H1 (cell line): ENCODE results near the gene RRP1. TPM values are rescaled to one million over a fixed set of nuclear protein-coding genes. Genes with fewer than 3 reads are reported as not detected.

Experiments
- CTCF ChIA-PET: fragments of 300-600 bp; sonication (Branson Sonifier 250); formaldehyde crosslinking; loops from one replicate; lab custom pipeline; 2021; ENCODE audit not compliant: partially characterized antibody; lab: Charles Lee
- POLR2A ChIA-PET: fragments of 300-600 bp; sonication (Branson Sonifier 250); formaldehyde crosslinking; loops from one replicate; lab custom pipeline; 2021; ENCODE audit warnings: inconsistent platforms; ENCODE audit not compliant: partially characterized antibody; lab: Charles Lee
- DNase-seq, 2 experiments: peaks; one replicate each; pipeline versions ENCODE4 v3.0.0 to v3.0.0-alpha.2; 2010 to 2022; ENCODE audit warnings: low spot score in 2 of 2, low read depth in 1 of 2, mixed read lengths in 1 of 2
- FAIRE-seq: peaks from 2 replicates; lab custom pipeline; 2011; peaks lifted over from hg19 to GRCh38; lab: Jason Lieb, UNC
- H2AFZ ChIP-seq: 2 replicates; pipeline ENCODE4 v1.8.1; 2012; ENCODE audit warnings: low read length, inconsistent platforms
- H2AK5ac ChIP-seq: 2 replicates; pipeline ENCODE4 v1.6.1; 2013; ENCODE audit warnings: low read depth, low read length
- H2BK120ac ChIP-seq: replicated peaks from 2 replicates; pipeline ENCODE3; 2013; ENCODE audit warnings: low read depth, low read length, inconsistent platforms
- H2BK12ac ChIP-seq: 2 replicates; pipeline ENCODE4 v1.6.1; 2013; ENCODE audit warnings: low read depth, low read length
- H2BK15ac ChIP-seq: 2 replicates; pipeline ENCODE4 v1.6.1; 2013; ENCODE audit warnings: low read length
- H2BK20ac ChIP-seq: 2 replicates; pipeline ENCODE4 v1.6.1; 2013; ENCODE audit warnings: low read length
- H2BK5ac ChIP-seq: 2 replicates; pipeline ENCODE4 v1.6.1; 2013; ENCODE audit warnings: low read depth, low read length
- H3K14ac ChIP-seq: 2 replicates; pipeline ENCODE4 v1.6.1; 2013; ENCODE audit warnings: inconsistent platforms; ENCODE audit not compliant: insufficient read length
- H3K18ac ChIP-seq: 2 replicates; pipeline ENCODE4 v1.6.1; 2013; ENCODE audit warnings: low read length; ENCODE audit errors: extremely low read depth
- H3K23ac ChIP-seq: 2 replicates; pipeline ENCODE4 v1.6.1; 2013; ENCODE audit warnings: inconsistent platforms; ENCODE audit not compliant: insufficient read length
- H3K23me2 ChIP-seq: 2 replicates; pipeline ENCODE4 v1.6.1; 2013; ENCODE audit warnings: low read depth, low read length
- H3K27ac ChIP-seq: 2 replicates; pipeline ENCODE4 v1.6.1; 2011; ENCODE audit warnings: low read depth, low read length, inconsistent platforms
- H3K27me3 ChIP-seq, 4 experiments: replicated peaks in 1 of 4; 1 replicate in 1 of 4; 2 replicates in 3 of 4; pipeline versions ENCODE4 v1.6.1 to v1.8.1; 2011 to 2013; ENCODE audit warnings: low read length in 3 of 4, mild to moderate bottlenecking in 3 of 4, inconsistent platforms in 2 of 4, mixed read lengths in 2 of 4, moderate library complexity in 1 of 4; ENCODE audit not compliant: control insufficient read depth in 3 of 4, insufficient read depth in 3 of 4; ENCODE audit errors: extremely low read depth in 1 of 4
- H3K36me3 ChIP-seq, 4 experiments: 2 replicates each; pipeline versions ENCODE4 v1.6.1 to v1.8.1; 2011 to 2013; ENCODE audit warnings: mild to moderate bottlenecking in 4 of 4, low read length in 3 of 4, moderate library complexity in 2 of 4, control low read depth in 1 of 4, inconsistent platforms in 1 of 4; ENCODE audit not compliant: insufficient read depth in 4 of 4, control insufficient read depth in 2 of 4
- H3K4ac ChIP-seq: replicated peaks from 2 replicates; pipeline ENCODE3; 2013; ENCODE audit warnings: low read length, low read depth, mixed read lengths, inconsistent platforms; ENCODE audit not compliant: insufficient read length
- H3K4me1 ChIP-seq, 4 experiments: replicated peaks in 1 of 4; 1 replicate in 1 of 4; 2 replicates in 3 of 4; pipeline versions ENCODE4 v1.6.1 to v1.8.1; 2011 to 2013; ENCODE audit warnings: low read length in 3 of 4, inconsistent platforms in 2 of 4, mixed read lengths in 1 of 4; ENCODE audit not compliant: insufficient read depth in 4 of 4, control insufficient read depth in 3 of 4
- H3K4me2 ChIP-seq, 2 experiments: 2 replicates each; pipeline versions ENCODE4 v1.6.1 to v1.8.1; 2011 to 2013; ENCODE audit warnings: low read depth in 2 of 2, low read length in 2 of 2, control low read depth in 1 of 2, inconsistent platforms in 1 of 2, mild to moderate bottlenecking in 1 of 2; ENCODE audit not compliant: insufficient read depth in 1 of 2
- H3K4me3 ChIP-seq, 4 experiments: fragments of 200-600, 300-600 bp in 1 of 4; sonication (generic), shearing (Covaris generic), sonication (Bioruptor Twin) in 1 of 4; 2 replicates each; pipeline versions ENCODE4 v1.5.1 to v1.8.1; 2011 to 2016; ENCODE audit warnings: low read length in 4 of 4, low read depth in 3 of 4, control low read depth in 2 of 4, inconsistent platforms in 2 of 4, mild to moderate bottlenecking in 2 of 4, mixed read lengths in 1 of 4, moderate library complexity in 1 of 4; ENCODE audit not compliant: insufficient read depth in 2 of 4; ENCODE audit errors: extremely low read depth in 1 of 4
- H3K56ac ChIP-seq: replicated peaks from 2 replicates; pipeline ENCODE3; 2013; ENCODE audit warnings: low read depth, mild to moderate bottlenecking, mixed read lengths, low read length, inconsistent platforms; ENCODE audit not compliant: insufficient read length
- H3K79me1 ChIP-seq: 2 replicates; pipeline ENCODE4 v1.6.1; 2013; ENCODE audit warnings: low read depth, low read length, control low read depth
- H3K79me2 ChIP-seq, 2 experiments: 2 replicates each; pipeline versions ENCODE4 v1.6.1 to v1.8.1; 2012 to 2013; ENCODE audit warnings: low read length in 2 of 2, mild to moderate bottlenecking in 2 of 2, inconsistent platforms in 1 of 2; ENCODE audit not compliant: insufficient read depth in 2 of 2, control insufficient read depth in 1 of 2
- H3K9ac ChIP-seq, 4 experiments: replicated peaks in 1 of 4; 1 replicate in 1 of 4; 2 replicates in 3 of 4; pipeline versions ENCODE4 v1.6.1 to v1.8.1; 2011 to 2013; ENCODE audit warnings: low read depth in 3 of 4, low read length in 3 of 4, control low read depth in 2 of 4, mild to moderate bottlenecking in 2 of 4, moderate library complexity in 2 of 4, inconsistent platforms in 1 of 4; ENCODE audit errors: extremely low read depth in 1 of 4
- H3K9me3 ChIP-seq, 2 experiments: 2 replicates each; pipeline versions ENCODE4 v1.6.1 to v1.8.1; 2012 to 2013; ENCODE audit warnings: mild to moderate bottlenecking in 2 of 2, moderate library complexity in 2 of 2, control low read depth in 1 of 2, inconsistent platforms in 1 of 2, low read depth in 1 of 2, low read length in 1 of 2, mixed read lengths in 1 of 2; ENCODE audit not compliant: insufficient read depth in 2 of 2
- H4K20me1 ChIP-seq, 2 experiments: replicated peaks in 1 of 2; 2 replicates each; pipeline versions ENCODE3 to v1.8.1; 2011 to 2013; ENCODE audit warnings: inconsistent platforms in 2 of 2, low read length in 2 of 2, mild to moderate bottlenecking in 1 of 2; ENCODE audit not compliant: insufficient read depth in 2 of 2, control insufficient read depth in 1 of 2
- H4K5ac ChIP-seq: 2 replicates; pipeline ENCODE4 v1.6.1; 2013; ENCODE audit warnings: low read length, low read depth, mixed read lengths, inconsistent platforms; ENCODE audit not compliant: insufficient read length
- H4K8ac ChIP-seq: 2 replicates; pipeline ENCODE4 v1.8.0; 2013; ENCODE audit warnings: mild to moderate bottlenecking, moderate library complexity, low read length, inconsistent platforms; ENCODE audit not compliant: insufficient read depth; ENCODE audit errors: extremely low read depth
- H4K91ac ChIP-seq: replicated peaks from 2 replicates; pipeline ENCODE3; 2013; ENCODE audit warnings: low read length, mixed read lengths, inconsistent platforms; ENCODE audit not compliant: insufficient read length
- ASH2L ChIP-seq: fragments of 200-600, 300-600 bp; sonication (generic); IDR thresholded peaks from one replicate; pipeline ENCODE4 v1.7.1; 2017; ENCODE audit warnings: low read length
- BCL11A ChIP-seq, 2 experiments: IDR thresholded peaks; one replicate each; pipeline ENCODE4 v1.6.1; 2011; ENCODE audit warnings: low read depth in 2 of 2, low read length in 2 of 2, mild to moderate bottlenecking in 2 of 2
- CBX8 ChIP-seq: fragments of 300-800, 300-1000 bp; sonication (generic); IDR thresholded peaks from 2 replicates; pipeline ENCODE4 v1.7.1; 2016; ENCODE audit warnings: low read depth, low read length, borderline replicate concordance
- EGR1 ChIP-seq: IDR thresholded peaks from 2 replicates; pipeline ENCODE4 v1.6.1; 2011; ENCODE audit warnings: low read depth, low read length, borderline replicate concordance
- KDM5A ChIP-seq: fragments of 200-600 bp; IDR thresholded peaks from 2 replicates; pipeline ENCODE4 v1.7.1; 2012; ENCODE audit warnings: mild to moderate bottlenecking, low read length, inconsistent platforms, mixed read lengths
- PHF8 ChIP-seq: fragments of 200-600 bp; sonication (generic); conservative IDR thresholded peaks from 2 replicates; pipeline ENCODE4 v1.7.1; 2012; ENCODE audit warnings: low read depth, mild to moderate bottlenecking, inconsistent platforms, low read length, moderate library complexity
- SAP30 ChIP-seq: fragments of 300-600 bp; sonication (generic); IDR thresholded peaks from 2 replicates; pipeline ENCODE4 v1.7.1; 2012; ENCODE audit warnings: low read length, moderate library complexity, mild to moderate bottlenecking, inconsistent platforms; ENCODE audit not compliant: insufficient read depth, insufficient replicate concordance
- SP2 ChIP-seq: IDR thresholded peaks from 2 replicates; pipeline ENCODE4 v1.6.1; 2012; ENCODE audit warnings: mild to moderate bottlenecking, low read length, inconsistent platforms
- TAF7 ChIP-seq: optimal IDR thresholded peaks from 2 replicates; pipeline ENCODE3; 2011; ENCODE audit warnings: low read depth, mild to moderate bottlenecking, inconsistent platforms, low read length, moderate library complexity, borderline replicate concordance
- TBP ChIP-seq: IDR thresholded peaks from 2 replicates; pipeline ENCODE4 v1.6.1; 2011; ENCODE audit warnings: low read depth, low read length, improper control_type of control experiment
- WGBS, 2 experiments: shearing (Covaris generic) in 1 of 2; methylation state at CpG; one replicate each; pipeline versions ENCODE4 v1.1.6 to v1.1.7; 2013 to 2015; ENCODE audit warnings: low lambda C conversion rate in 2 of 2, mixed read lengths in 2 of 2, inconsistent platforms in 1 of 2, low coverage in 1 of 2, missing lambda C conversion rate in 1 of 2; ENCODE audit not compliant: insufficient replicate concordance in 2 of 2, insufficient coverage in 1 of 2, insufficient read length in 1 of 2; ENCODE audit errors: extremely low coverage in 1 of 2, missing lambda C conversion rate in 1 of 2; 5-methylcytosine and 5-hydroxymethylcytosine counted together
- polyA plus RNA-seq, 7 experiments: library from polyadenylated mRNA; depleted of rRNA in 3 of 7; stranded (reverse) in 5 of 7; unstranded in 2 of 7; fragments of >200 nt in 5 of 7; fragments of 200-250 nt in 2 of 7; gene quantifications; 1 replicate in 5 of 7; 2 replicates in 1 of 7; 4 replicates in 1 of 7; pipeline versions ENCODE4 v1.2.1 to v1.2.3, GENCODE V29; 2011 to 2013; ENCODE audit warnings: missing spikeins in 2 of 7, mixed read lengths in 2 of 7
- total RNA-seq: library from RNA; stranded (reverse); fragmentation: NEBNext Ultra II Directional; extraction: Animal tissue kit (Norgen Biotek cat#: 25700); gene quantifications from 2 replicates; pipeline ENCODE4 v1.2.1, GENCODE V29; 2021

Gene RRP1
- total and polyA plus RNA-seq, 2 of the 8 experiments (the other 6 are each of a cell fraction or from before 2014, with no cell fraction given): 11.6 to 55.2 TPM

GRCh38 chr21:43842742-43843141 lies 53.4 kb downstream of the RRP1 start:
- no peak overlapping the region for H3K14ac ChIP-seq
- no peak overlapping the region for H3K56ac ChIP-seq
- H2BK15ac ChIP-seq: no peak overlapping the region
- no peak overlapping the region for H2AK5ac ChIP-seq
- POLR2A ChIA-PET: no interaction called here
- no peak overlapping the region for H4K5ac ChIP-seq
- H3K4me3 ChIP-seq: no peak overlapping the region
- no peak overlapping the region for H3K27ac ChIP-seq
- no peaks in the 10 kb centered on the region for H3K27me3 ChIP-seq
- FAIRE-seq (no peak), DNase-seq (no peak)
- no peak overlapping the region for H3K4ac ChIP-seq
- no peak overlapping the region for H2AFZ ChIP-seq
- H3K4me2 ChIP-seq: no peak overlapping the region
- no peak overlapping the region for H2BK120ac ChIP-seq
- WGBS, 2 experiments: 80% methylated on average over 2 of the region's 2 CpGs; no CpG with 5 or more reads in 1 of the 2 experiments
- H3K9ac ChIP-seq: no peak overlapping the region
- no peaks in the 10 kb centered on the region for H3K36me3 ChIP-seq
- H2BK20ac ChIP-seq: no peak overlapping the region
- TF ChIP-seq SP2 (no peak), TBP (no peak), SAP30 (no peak), TAF7 (no peak), ASH2L (no peak), BCL11A (IDR thresholded peaks at IDR 0.05; ENCODE audit: low read depth in 2 of 2, low read length in 2 of 2) (no peak), PHF8 (no peak), KDM5A (no peak), EGR1 (no peak), CBX8 (no peak)
- H2BK5ac ChIP-seq: no peak overlapping the region
- H4K20me1 ChIP-seq: no peaks in the 10 kb centered on the region
- H3K4me1 ChIP-seq: no peaks in the 10 kb centered on the region
- H3K79me2 ChIP-seq: no peaks in the 10 kb centered on the region
- H2BK12ac ChIP-seq: no peak overlapping the region
- no peak overlapping the region for H3K23ac ChIP-seq
- no peaks in the 10 kb centered on the region; the same call in 1 of the 2 replicates for H3K23me2 ChIP-seq
- H4K8ac ChIP-seq: no peak overlapping the region
- H3K79me1 ChIP-seq: no peaks in the 10 kb centered on the region
- H3K18ac ChIP-seq: no peak overlapping the region
- H4K91ac ChIP-seq: no peak overlapping the region
- CTCF ChIA-PET: interaction anchor here (0.9 to 1.6 kb wide), 2 partner anchors 11 to 94 kb away, joined by 3 read pairs; no protein-coding TSS in a partner anchor
- H3K9me3 ChIP-seq: no peaks in the 10 kb centered on the region
